Lung microvascular endothelial cell (primary cell): ENCODE results near the gene XNDC1N. TPM values are rescaled to one million over a fixed set of nuclear protein-coding genes. Genes with fewer than 3 reads are reported as not detected.

Experiments used
- DNase-seq, 2 donors: peaks; one replicate each; pipeline versions ENCODE4 v3.0.0 to v3.0.0-alpha.2; 2010; ENCODE audit warnings: low read depth in 2 of 2
- total RNA-seq: library from RNA; depleted of rRNA; stranded (reverse); fragments of >200 nt; gene quantifications from 2 replicates; pipeline ENCODE4 v1.2.1, GENCODE V29; 2014

XNDC1N gene
- total RNA-seq = 5.7 and 6.0 TPM in 2 replicates

- peak; percentile 91 for DNase-seq
Measured at GRCh38 chr11:71927820-71928736, at the start of gene XNDC1N. Gene XNDC1N, minus strand, starts transcription at chr11:71928594. Its CDS starts 5,241 bp downstream, at chr11:71923353.

- peak; percentile 62 to 74 for DNase-seq
Measured at GRCh38 chr11:71977743-71978418, 49.5 kb upstream of the XNDC1N start.

GRCh38 chr11:71977090-71977489 lies 48.7 kb upstream of the XNDC1N start:
- no peak for DNase-seq

GRCh38 chr11:71976551-71976950 lies 48.2 kb upstream of the XNDC1N start:
- no peak for DNase-seq

GRCh38 chr11:71971680-71972079 lies 43.3 kb upstream of the XNDC1N start:
- DNase-seq = no peak

GRCh38 chr11:71964641-71965040 lies 36.2 kb upstream of the XNDC1N start:
- DNase-seq = no peak

- no peak for DNase-seq
Measured at GRCh38 chr11:71963468-71963867, 35.1 kb upstream of the XNDC1N start.

- peak; percentile 31 to 54 for DNase-seq
Measured at GRCh38 chr11:71962428-71963038, 34.1 kb upstream of the XNDC1N start.

GRCh38 chr11:71955898-71956456 lies 27.6 kb upstream of the XNDC1N start:
- no peak for DNase-seq

- DNase-seq = no peak
Measured at GRCh38 chr11:71951741-71952310, 23.4 kb upstream of the XNDC1N start.

- DNase-seq = no peak
Measured at GRCh38 chr11:71949034-71949433, 20.6 kb upstream of the XNDC1N start.

GRCh38 chr11:71948314-71949027 lies 20.1 kb upstream of the XNDC1N start:
- DNase-seq = peak; percentile 6 to 64

- no peak for DNase-seq
Measured at GRCh38 chr11:71947498-71947897, 19.1 kb upstream of the XNDC1N start.

- peak; percentile 57 to 74 for DNase-seq
Measured at GRCh38 chr11:71946144-71946571, 17.8 kb upstream of the XNDC1N start.

- DNase-seq = no peak
Measured at GRCh38 chr11:71940561-71941219, 12.3 kb upstream of the XNDC1N start.

- DNase-seq = peak; percentile 17 to 50
Measured at GRCh38 chr11:71937826-71938225, 9.4 kb upstream of the XNDC1N start.

- DNase-seq = peak; percentile 67 to 79
Measured at GRCh38 chr11:71936825-71937224, 8.4 kb upstream of the XNDC1N start.

GRCh38 chr11:71935338-71935925 lies 7.0 kb upstream of the XNDC1N start:
- peak in 1 of 2 donors; percentile 57 for DNase-seq

GRCh38 chr11:71934213-71934612 lies 5.8 kb upstream of the XNDC1N start:
- DNase-seq = peak in 1 of 2 donors; percentile 7
